ENCODE data around the gene LYPD6.
"Not testable (repeated sequence)": the region's sequence is repeated elsewhere in the genome, so short reads cannot be mapped to it uniquely, and the experiment has no call there.

The LYPD6 gene

GRCh38 chr2:149451417-149452165 is 121.2 kb downstream of the LYPD6 start:
- DNase-seq (ENCODE audit: low spot score) = no peak

DNA sequence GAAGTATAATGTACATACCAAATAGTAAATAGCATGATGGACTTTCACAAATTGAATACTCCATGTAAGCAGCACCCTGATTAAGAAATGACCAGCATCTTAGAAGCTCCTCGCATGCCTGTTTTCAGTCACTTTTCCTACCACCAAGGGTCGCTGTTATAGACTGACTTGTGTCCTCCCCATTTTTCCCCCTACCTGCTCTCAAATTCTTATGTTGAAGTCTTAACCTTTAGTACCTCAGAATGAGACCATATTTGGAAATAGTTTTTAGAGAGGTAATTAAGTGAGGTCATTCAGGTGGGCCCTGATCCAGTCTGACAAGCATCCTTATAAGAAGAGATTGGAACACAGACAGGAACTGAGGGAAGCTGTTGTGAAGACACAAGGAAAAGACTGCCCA is 125.9 kb downstream of the LYPD6 start:
- no peak for DNase-seq (ENCODE audit: low spot score)

GRCh38 chr2:149458502-149458901 is 128.1 kb downstream of the LYPD6 start:
- no peak for DNase-seq (ENCODE audit: low spot score)

- DNase-seq (ENCODE audit: low spot score) = no peak
These were observed 133.1 kb downstream of the LYPD6 start for GRCh38 chr2:149463328-149464002.

DNA sequence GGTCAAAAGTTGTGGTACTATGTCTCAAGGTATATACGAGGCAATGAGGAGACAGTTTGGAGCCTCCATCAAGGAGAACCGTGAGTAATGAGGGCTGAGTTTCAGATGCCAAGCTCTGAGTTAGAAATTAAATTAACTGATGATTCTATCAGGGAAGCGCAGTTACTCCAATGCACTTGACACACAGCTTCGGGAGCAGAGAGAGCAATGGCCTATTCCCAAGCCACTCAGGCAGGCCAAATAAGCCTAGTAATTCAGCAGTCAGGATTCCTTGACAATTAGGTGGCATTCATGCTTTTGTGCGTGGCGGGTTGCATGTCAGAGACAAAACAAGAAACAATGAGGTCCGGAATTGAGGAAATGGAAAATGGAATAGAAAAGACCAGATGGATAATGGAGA is 134.0 kb downstream of the LYPD6 start:
- no peak for DNase-seq (ENCODE audit: low spot score)

DNA sequence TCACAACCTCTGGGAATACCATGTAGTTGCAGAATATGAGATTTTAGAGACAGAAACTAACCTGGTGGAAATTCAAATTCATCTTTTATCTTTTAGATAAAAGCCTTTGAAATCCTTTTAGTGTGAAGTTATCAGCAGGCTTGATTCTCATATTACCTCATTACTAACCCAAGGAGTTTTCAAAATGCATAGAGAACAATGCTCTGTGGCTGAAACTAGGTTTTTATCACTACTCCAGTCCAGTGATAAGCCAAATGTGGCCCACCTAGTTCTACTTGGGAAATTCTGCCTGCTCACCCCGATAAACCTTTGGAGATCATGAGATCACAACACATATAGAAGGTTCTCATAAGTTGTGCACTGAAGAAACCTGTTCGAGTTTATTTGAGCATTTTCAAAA is 135.5 kb downstream of the LYPD6 start:
- DNase-seq (ENCODE audit: low spot score) = no peak

DNA sequence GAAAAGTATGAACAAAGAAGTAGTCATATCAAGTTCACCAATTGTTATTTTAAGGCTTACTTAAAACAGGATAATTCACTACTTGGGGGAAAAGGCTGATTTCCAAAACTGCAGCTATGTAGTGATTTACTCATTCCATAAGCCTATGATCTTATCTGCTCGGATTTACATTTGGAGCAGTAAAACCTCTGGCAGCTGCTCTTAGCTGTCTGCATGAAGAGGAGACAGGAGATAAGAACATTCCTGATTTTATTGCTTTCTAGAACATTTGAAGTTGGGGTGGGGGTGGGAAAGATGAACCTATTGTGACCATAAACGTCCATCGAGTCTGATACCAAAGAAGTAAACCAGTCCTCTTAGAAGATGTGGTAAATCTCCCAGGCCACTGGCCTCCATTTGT is 136.2 kb downstream of the LYPD6 start:
- DNase-seq (ENCODE audit: low spot score) = no peak

- no peak for DNase-seq (ENCODE audit: low spot score)
These were observed 137.0 kb downstream of the LYPD6 start for GRCh38 chr2:149467436-149467835.

DNA sequence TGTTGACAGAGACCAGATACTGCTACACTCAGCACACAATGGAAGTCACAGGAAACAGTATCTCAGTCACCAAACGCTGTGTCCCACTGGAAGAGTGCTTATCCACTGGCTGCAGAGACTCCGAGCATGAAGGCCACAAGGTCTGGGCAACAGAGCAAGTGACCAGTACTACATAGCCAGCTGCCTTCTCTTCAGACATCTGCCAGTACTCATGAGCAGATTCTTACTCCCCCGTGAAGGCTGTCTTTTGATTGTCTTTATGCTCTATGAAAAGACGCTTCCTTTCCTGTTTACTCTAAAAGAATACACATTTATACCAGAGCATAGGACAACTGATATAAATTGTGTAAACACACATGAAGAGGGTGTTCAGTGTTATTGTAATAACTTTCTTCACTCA is 138.2 kb downstream of the LYPD6 start:
- no peak for DNase-seq (ENCODE audit: low spot score)

GRCh38 chr2:149470046-149470445 is 139.7 kb downstream of the LYPD6 start:
- no peak for DNase-seq (ENCODE audit: low spot score)

DNA sequence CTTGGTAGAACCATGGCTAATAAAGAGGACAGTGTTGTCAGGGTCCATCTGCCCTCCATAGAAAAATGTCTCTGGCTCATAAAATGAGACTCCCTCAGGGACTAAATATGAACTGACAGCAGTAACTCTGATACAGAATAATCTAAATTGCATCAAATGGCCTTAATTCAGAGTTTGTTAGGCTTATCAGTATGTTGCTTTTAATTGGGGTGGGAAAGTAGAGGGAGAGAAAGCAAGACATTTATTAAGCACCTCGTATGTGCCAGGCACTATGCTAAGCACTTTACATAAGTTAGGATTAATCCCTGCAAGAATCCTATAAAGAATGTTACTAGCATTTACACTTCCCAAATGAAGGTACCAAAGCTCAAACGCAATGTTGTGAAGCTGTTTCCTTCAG is 142.0 kb downstream of the LYPD6 start:
- no peak for DNase-seq (ENCODE audit: low spot score)

DNA sequence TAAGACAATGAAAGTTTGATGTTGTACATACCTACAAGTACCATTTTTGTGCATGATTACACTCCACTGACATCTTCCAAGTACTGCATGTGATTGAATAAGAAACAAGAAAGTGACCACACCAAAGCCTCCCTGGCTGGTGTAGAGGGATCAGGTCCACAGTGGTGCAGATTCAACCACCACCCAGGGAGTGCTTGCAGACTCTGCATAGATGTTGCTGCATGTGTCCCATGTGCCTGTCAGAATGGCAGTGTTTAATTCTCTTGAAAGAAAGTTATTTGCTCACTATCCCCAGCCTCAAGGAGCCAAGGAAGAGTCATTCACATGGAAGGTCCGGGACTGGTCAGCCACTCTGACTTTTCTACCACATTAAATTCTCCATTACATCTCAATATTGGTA is 142.7 kb downstream of the LYPD6 start:
- no peak for DNase-seq (ENCODE audit: low spot score)

DNA sequence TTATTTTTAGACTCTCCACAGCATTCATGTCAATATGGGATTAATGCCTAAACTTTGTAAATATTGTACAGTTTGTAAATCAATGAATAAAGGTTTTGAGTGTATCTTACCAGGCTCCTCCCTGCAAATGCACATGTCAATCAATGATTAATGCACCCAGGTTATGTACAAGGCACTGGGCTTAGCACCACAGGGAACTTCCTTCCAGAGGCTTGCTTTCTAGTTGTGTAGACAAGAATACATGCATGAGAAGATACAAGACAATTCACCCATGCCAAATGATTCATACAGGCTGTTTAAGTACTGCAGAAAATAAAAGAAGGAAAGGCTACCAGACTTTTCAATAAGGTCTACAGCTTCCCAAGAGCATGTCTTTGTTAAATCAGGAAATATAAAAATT is 143.1 kb downstream of the LYPD6 start:
- no peak for DNase-seq (ENCODE audit: low spot score)

GRCh38 chr2:149483004-149483605 is 152.7 kb downstream of the LYPD6 start:
- DNase-seq (ENCODE audit: low spot score) = no peak

- no peak for DNase-seq (ENCODE audit: low spot score)
These were observed 156.3 kb downstream of the LYPD6 start for GRCh38 chr2:149486664-149487063.

GRCh38 chr2:149487189-149487588 is 156.8 kb downstream of the LYPD6 start:
- no peak for DNase-seq (ENCODE audit: low spot score)

DNA sequence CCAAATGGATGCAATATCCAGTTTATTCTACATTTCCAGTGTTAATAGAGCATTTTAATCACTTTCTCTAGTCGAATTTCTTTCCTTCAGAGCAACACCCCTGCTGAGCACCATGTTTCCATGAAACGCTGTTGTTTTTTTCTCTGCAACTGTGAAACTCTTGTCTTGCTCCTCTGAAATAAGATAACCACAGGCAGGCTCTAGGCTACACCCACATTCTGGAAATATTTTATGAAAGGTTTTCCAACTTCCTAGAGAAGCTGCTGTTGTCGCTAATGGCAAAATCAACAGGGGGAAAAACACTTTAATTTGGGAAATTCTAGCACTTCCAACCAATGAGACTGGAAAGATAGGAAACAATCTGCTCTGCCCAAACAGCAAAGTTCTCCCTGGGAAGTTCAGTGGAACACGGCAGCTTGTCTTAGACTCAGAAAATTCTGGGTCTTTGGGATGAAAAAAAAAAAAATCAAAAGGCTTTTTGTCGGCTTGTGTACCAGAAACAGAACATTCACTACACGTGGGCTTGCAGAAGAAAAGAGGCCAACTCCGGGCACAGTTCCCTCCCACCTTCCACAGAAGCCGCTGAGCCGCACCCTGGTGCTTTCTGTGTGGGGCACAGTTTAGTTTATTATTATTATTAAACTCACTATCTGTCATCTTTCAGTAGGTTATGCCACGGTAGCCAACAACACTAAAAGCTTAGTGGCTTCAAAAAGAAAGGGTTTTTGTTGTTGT is 158.5 kb downstream of the LYPD6 start:
- DNase-seq (ENCODE audit: low spot score) = no peak

- no peak for DNase-seq (ENCODE audit: low spot score)
These were observed 159.1 kb downstream of the LYPD6 start for GRCh38 chr2:149489452-149489851.

GRCh38 chr2:149490296-149490695 is 159.9 kb downstream of the LYPD6 start:
- no peak for DNase-seq (ENCODE audit: low spot score)

DNA sequence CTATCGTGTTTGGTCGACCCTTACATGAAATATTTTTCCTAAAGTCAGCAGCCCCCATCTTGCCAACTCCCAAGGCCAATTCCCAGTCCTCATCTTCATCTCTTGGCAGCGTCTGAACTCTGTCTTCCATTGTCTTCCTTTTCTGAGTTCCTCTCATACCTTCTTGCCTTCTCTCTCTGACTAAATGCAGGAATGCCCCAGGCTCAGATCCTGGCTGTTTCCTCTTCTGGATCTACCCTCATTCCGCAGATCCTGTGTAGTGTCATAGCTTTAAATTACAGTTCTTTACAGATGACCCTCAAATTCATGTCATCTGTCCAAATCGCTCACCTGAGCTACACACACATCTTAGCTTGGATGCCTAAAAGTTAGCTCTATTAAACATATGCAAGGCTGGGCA is 162.5 kb downstream of the LYPD6 start:
- no peak for DNase-seq (ENCODE audit: low spot score)

- not testable (repeated sequence) for DNase-seq (ENCODE audit: low spot score)
These were observed 168.8 kb downstream of the LYPD6 start for GRCh38 chr2:149499204-149499603.

GRCh38 chr2:149506808-149507207 is 176.4 kb downstream of the LYPD6 start:
- not testable (repeated sequence) for DNase-seq (ENCODE audit: low spot score)

GRCh38 chr2:149507974-149508373 is 177.6 kb downstream of the LYPD6 start:
- DNase-seq (ENCODE audit: low spot score) = no peak
